Transverse colon (tissue), 3 donors: ENCODE measurements around the gene DIS3L2.

Source experiments
- POLR2A ChIP-seq: fragments of 450-650 bp; IDR thresholded peaks from one replicate; pipeline ENCODE4 v1.6.1; 2016; ENCODE audit warnings: antibody characterized with exemption, mild to moderate bottlenecking, moderate library complexity
- TF ChIP-seq, protein P1 (sequence below), 5 experiments: fragments of 200-600 bp in 3 of 5; fragments of 450-650 bp in 2 of 5; sonication (generic) in 3 of 5; IDR thresholded peaks; 1 replicate in 2 of 5; 2 replicates in 3 of 5; pipeline ENCODE4 v1.5.1; 2016 to 2017; ENCODE audit warnings: antibody characterized with exemption in 5 of 5, inconsistent platforms in 3 of 5, mild to moderate bottlenecking in 2 of 5, moderate library complexity in 1 of 5

GRCh38 chr2:232341739-232342126, 380.2 kb downstream of the DIS3L2 start:
- TF ChIP-seq, protein P1, sequence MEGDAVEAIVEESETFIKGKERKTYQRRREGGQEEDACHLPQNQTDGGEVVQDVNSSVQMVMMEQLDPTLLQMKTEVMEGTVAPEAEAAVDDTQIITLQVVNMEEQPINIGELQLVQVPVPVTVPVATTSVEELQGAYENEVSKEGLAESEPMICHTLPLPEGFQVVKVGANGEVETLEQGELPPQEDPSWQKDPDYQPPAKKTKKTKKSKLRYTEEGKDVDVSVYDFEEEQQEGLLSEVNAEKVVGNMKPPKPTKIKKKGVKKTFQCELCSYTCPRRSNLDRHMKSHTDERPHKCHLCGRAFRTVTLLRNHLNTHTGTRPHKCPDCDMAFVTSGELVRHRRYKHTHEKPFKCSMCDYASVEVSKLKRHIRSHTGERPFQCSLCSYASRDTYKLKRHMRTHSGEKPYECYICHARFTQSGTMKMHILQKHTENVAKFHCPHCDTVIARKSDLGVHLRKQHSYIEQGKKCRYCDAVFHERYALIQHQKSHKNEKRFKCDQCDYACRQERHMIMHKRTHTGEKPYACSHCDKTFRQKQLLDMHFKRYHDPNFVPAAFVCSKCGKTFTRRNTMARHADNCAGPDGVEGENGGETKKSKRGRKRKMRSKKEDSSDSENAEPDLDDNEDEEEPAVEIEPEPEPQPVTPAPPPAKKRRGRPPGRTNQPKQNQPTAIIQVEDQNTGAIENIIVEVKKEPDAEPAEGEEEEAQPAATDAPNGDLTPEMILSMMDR (IDR thresholded peaks at IDR 0.05) = no peak
- TF ChIP-seq POLR2A = no peak
